ENCODE results near the gene FOXP1. TPM values are rescaled to one million over a fixed set of nuclear protein-coding genes. Genes with fewer than 3 reads are reported as not detected.

Gene FOXP1
- total and polyA plus RNA-seq, 2 of the 13 experiments (the other 11 are each of a cell fraction or from before 2014, with no cell fraction given) = 40.4 to 59.0 TPM

DNA sequence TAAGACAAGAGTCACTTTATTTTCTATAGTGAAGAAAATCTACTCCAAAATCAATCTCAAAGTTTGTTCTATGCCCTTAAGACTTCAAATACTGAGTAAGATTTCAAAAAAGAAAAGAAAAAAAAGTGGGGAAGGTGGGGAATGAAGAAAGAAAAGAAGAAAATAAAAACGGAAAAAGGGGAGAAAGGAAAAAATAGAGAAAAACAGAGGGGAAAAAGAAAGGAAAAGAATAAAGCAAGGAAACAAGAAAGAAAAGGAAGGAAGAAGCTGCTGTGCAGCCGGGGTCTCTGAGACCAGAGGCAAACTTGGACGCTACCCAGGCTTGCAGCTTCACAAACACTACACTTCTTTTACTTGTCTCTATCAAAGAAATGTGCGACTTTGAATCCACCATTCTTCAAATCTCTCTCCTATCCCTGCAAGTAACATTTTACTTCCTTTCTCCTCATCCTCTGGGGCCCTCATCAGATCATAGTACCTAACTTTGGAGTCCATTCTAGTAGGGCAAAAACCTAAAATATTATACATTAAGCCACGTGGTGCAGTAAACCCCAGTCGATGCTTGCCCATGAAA, 279.8 kb downstream of the FOXP1 start:
- WGBS (ENCODE audit: low lambda C conversion rate) = 82% methylated on average over 6 of the region's 6 CpGs
- Histone ChIP-seq H3K36me3 (replicated peaks in 1 of 2; ENCODE audit: control insufficient read depth in 1 of 2, insufficient read depth in 2 of 2, low read length in 2 of 2) (peaks cover 0 to 4% of the 10 kb centered on the region in 2 experiments; a peak in 2 of 5 replicates), H3K79me2 (ENCODE audit: insufficient read depth, low read length) (peaks cover 37% of the 10 kb centered on the region), H3K4me2 (ENCODE audit: low read depth, low read length) (peak overlapping the region; percentile 90), H2AFZ (ENCODE audit: low read length) (no peak overlapping the region), H3K9ac (ENCODE audit: insufficient read depth, low read depth, low read length) (no peak overlapping the region), H3K9me3 (ENCODE audit: low read length) (no peaks in the 10 kb centered on the region), H4K20me1 (ENCODE audit: insufficient read depth, low read length) (no peaks in the 10 kb centered on the region), H3K4me1 (ENCODE audit: insufficient read depth, low read length) (peaks cover 65% of the 10 kb centered on the region), H3K27ac (ENCODE audit: extremely low read length, insufficient read depth, low read length) (peak overlapping the region; percentile 14), H3K4me3 (replicated peaks in 1 of 3; ENCODE audit: insufficient read depth in 1 of 3, low read depth in 2 of 3, low read length in 3 of 3) (peak overlapping the region in 2 of 3 experiments; percentile 15 to 75; a peak in 3 of 6 replicates), H3K27me3 (ENCODE audit: control insufficient read depth in 1 of 2, insufficient read depth in 2 of 2, low read length in 2 of 2) (no peaks in the 10 kb centered on the region)
- ChIA-PET POLR2A (interaction anchor here (1.3 to 2.3 kb wide), 2 partner anchors 58 to 94 kb away, joined by 5 to 10 read pairs; no protein-coding TSS in a partner anchor), CTCF (ENCODE audit: low intra/inter-chr PET ratio, low total read pairs) (no interaction called here)
- no peak for FAIRE-seq
- no peak for ATAC-seq
- TF ChIP-seq ELF1 (CRISPR knock-in tag; IDR thresholded peaks at IDR 0.05) = no peak
- TF ChIP-seq TAF15 (IDR thresholded peaks at IDR 0.05; ENCODE audit: low read depth, low read length, poor library complexity, severe bottlenecking) = no peak
- no peak for TF ChIP-seq MTF2 (CRISPR knock-in tag; IDR thresholded peaks at IDR 0.05; ENCODE audit: borderline replicate concordance)
- TF ChIP-seq, protein P1, sequence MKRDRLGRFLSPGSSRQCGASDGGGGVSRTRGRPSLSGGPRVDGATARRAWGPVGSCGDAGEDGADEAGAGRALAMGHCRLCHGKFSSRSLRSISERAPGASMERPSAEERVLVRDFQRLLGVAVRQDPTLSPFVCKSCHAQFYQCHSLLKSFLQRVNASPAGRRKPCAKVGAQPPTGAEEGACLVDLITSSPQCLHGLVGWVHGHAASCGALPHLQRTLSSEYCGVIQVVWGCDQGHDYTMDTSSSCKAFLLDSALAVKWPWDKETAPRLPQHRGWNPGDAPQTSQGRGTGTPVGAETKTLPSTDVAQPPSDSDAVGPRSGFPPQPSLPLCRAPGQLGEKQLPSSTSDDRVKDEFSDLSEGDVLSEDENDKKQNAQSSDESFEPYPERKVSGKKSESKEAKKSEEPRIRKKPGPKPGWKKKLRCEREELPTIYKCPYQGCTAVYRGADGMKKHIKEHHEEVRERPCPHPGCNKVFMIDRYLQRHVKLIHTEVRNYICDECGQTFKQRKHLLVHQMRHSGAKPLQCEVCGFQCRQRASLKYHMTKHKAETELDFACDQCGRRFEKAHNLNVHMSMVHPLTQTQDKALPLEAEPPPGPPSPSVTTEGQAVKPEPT (CRISPR knock-in tag; IDR thresholded peaks at IDR 0.05; ENCODE audit: low read depth) = no peak
- no peak for TF ChIP-seq SMARCC2 (IDR thresholded peaks at IDR 0.05)
- no peak for TF ChIP-seq NR2F2 (IDR thresholded peaks at IDR 0.05; ENCODE audit: borderline replicate concordance, low read depth)
- no peak for TF ChIP-seq MAFF (IDR thresholded peaks at IDR 0.05; ENCODE audit: low read depth, low read length)
- TF ChIP-seq MTA3 (CRISPR knock-in tag; IDR thresholded peaks at IDR 0.05) = no peak
- no peak for TF ChIP-seq MTF1 (CRISPR knock-in tag; IDR thresholded peaks at IDR 0.05)
- TF ChIP-seq SMYD3 (CRISPR knock-in tag; IDR thresholded peaks at IDR 0.05) = no peak
- TF ChIP-seq BCL6 (CRISPR knock-in tag; IDR thresholded peaks at IDR 0.05) = no peak
- TF ChIP-seq CENPT (CRISPR knock-in tag; IDR thresholded peaks at IDR 0.05; ENCODE audit: low read depth) = no peak
- TF ChIP-seq CREM (IDR thresholded peaks at IDR 0.05) = no peak
- no peak for TF ChIP-seq CREM (CRISPR knock-in tag; IDR thresholded peaks at IDR 0.05)
- TF ChIP-seq, protein P2, sequence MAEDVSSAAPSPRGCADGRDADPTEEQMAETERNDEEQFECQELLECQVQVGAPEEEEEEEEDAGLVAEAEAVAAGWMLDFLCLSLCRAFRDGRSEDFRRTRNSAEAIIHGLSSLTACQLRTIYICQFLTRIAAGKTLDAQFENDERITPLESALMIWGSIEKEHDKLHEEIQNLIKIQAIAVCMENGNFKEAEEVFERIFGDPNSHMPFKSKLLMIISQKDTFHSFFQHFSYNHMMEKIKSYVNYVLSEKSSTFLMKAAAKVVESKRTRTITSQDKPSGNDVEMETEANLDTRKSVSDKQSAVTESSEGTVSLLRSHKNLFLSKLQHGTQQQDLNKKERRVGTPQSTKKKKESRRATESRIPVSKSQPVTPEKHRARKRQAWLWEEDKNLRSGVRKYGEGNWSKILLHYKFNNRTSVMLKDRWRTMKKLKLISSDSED (CRISPR knock-in tag; IDR thresholded peaks at IDR 0.05) = no peak
- no peak for TF ChIP-seq SPEN (CRISPR knock-in tag; IDR thresholded peaks at IDR 0.05; ENCODE audit: low read depth)
- DNase-seq (ENCODE audit: low spot score) = no peak
- in situ Hi-C loops (cut with HindIII; ENCODE audit: extremely low pct_ligation_motif_present, low pct_unique_long_range_greater_than_20kb) = no loop called here
- BruUV-seq (replicated peaks) = no TSS peak
- intact Hi-C loops (cut with micrococcal nuclease; ENCODE audit: unreplicated experiment) = loop anchor here (2.0 to 5.0 kb wide), 3 partner anchors 46 to 297 kb away; no protein-coding TSS in a partner anchor
